HEK293T (cell line): Measurements from ENCODE around the gene CCDC77.
"Not testable (repeated sequence)": the region's sequence is repeated elsewhere in the genome, so short reads cannot be mapped to it uniquely, and the experiment has no call there.

Experiments used
- CTCF ChIA-PET: fragments of 350-600 bp; formaldehyde crosslinking; extraction: SDS; loops from one replicate; lab custom pipeline; 2021; ENCODE audit warnings: antibody characterized with exemption, inconsistent platforms; lab: Yijun Ruan, JAX
- POLR2A ChIA-PET: fragments of 350-600 bp; formaldehyde crosslinking; extraction: SDS; loops from one replicate; lab custom pipeline; 2020; ENCODE audit warnings: antibody characterized with exemption, inconsistent platforms; lab: Yijun Ruan, JAX
- DNase-seq: peaks from one replicate; pipeline ENCODE4 v3.0.0; 2012; ENCODE audit warnings: mixed read lengths; ENCODE audit errors: extremely low spot score
- ARNT ChIP-seq: fragments of 450-650 bp; IDR thresholded peaks from 2 replicates; pipeline ENCODE4 v1.6.1; 2017; ENCODE audit warnings: mild to moderate bottlenecking
- BHLHE40 ChIP-seq: fragments of 450-650 bp; IDR thresholded peaks from 2 replicates; pipeline ENCODE4 v1.6.1; 2016; ENCODE audit warnings: mild to moderate bottlenecking, moderate library complexity, borderline replicate concordance
- CTBP1 ChIP-seq: fragments of 450-650 bp; IDR thresholded peaks from 2 replicates; pipeline ENCODE4 v1.6.1; 2016; ENCODE audit warnings: borderline replicate concordance
- ELF4 ChIP-seq: fragments of 450-650 bp; IDR thresholded peaks from 2 replicates; pipeline ENCODE4 v1.6.1; 2017; ENCODE audit warnings: antibody characterized with exemption
- FOXA1 ChIP-seq: fragments of 450-650 bp; IDR thresholded peaks from 2 replicates; pipeline ENCODE4 v1.6.1; 2016; ENCODE audit warnings: mild to moderate bottlenecking
- FOXK2 ChIP-seq: fragments of 450-650 bp; IDR thresholded peaks from 2 replicates; pipeline ENCODE4 v1.6.1; 2016; ENCODE audit warnings: mild to moderate bottlenecking
- FOXM1 ChIP-seq: fragments of 450-650 bp; IDR thresholded peaks from 2 replicates; pipeline ENCODE4 v1.6.1; 2017; ENCODE audit warnings: mild to moderate bottlenecking, borderline replicate concordance
- HDGF ChIP-seq: fragments of 450-650 bp; IDR thresholded peaks from 2 replicates; pipeline ENCODE4 v1.6.1; 2017; ENCODE audit warnings: antibody characterized with exemption, borderline replicate concordance
- L3MBTL2 ChIP-seq: fragments of 450-650 bp; conservative IDR thresholded peaks from 2 replicates; pipeline ENCODE4 v1.6.1; 2016; ENCODE audit warnings: mild to moderate bottlenecking
- LEF1 ChIP-seq: fragments of 450-650 bp; IDR thresholded peaks from 2 replicates; pipeline ENCODE4 v1.6.1; 2017; ENCODE audit warnings: mild to moderate bottlenecking, borderline replicate concordance
- NFRKB ChIP-seq: fragments of 450-650 bp; IDR thresholded peaks from 2 replicates; pipeline ENCODE4 v1.6.1; 2016; ENCODE audit warnings: mild to moderate bottlenecking, moderate library complexity
- SP1 ChIP-seq: fragments of 450-650 bp; IDR thresholded peaks from 2 replicates; pipeline ENCODE4 v1.6.1; 2017
- SUZ12 ChIP-seq: fragments of 450-650 bp; IDR thresholded peaks from 2 replicates; pipeline ENCODE4 v1.6.1; 2016; ENCODE audit warnings: mild to moderate bottlenecking
- TARDBP ChIP-seq: fragments of 450-650 bp; IDR thresholded peaks from 2 replicates; pipeline ENCODE4 v1.6.1; 2016
- ZNF384 ChIP-seq: fragments of 450-650 bp; IDR thresholded peaks from 2 replicates; pipeline ENCODE4 v1.6.1; 2016
- TF ChIP-seq, protein P1 (sequence below): fragments of 450-650 bp; IDR thresholded peaks from 2 replicates; pipeline ENCODE4 v1.6.1; 2016

CCDC77 gene

DNA sequence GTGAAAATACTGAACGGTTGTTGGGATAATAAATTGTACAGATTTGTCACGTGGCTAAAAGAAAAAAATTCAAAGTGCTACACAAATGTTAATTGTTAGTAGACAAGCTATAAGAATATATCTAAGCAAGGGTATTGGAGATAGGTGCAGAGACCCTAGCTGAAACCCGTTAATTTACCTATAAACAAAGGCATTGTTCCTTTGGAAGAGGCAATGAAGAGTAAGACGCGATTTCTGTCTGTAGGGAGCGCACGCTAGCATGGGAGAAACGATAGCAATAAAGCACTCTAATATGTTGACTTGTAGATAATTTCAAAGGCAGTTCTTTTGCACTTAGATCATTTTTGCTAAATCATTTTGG is 565 bp downstream of the CCDC77 start:
- ChIA-PET POLR2A (interaction anchor here (0.7 to 3.6 kb wide), 7 partner anchors 13 to 134 kb away, joined by 3 to 42 read pairs (median 3); partner anchors contain the start of gene KDM5A), CTCF (no interaction called here)
- TF ChIP-seq FOXK2 (no peak), ZNF384 (0 out of 2 replicates have a peak, but pooled peaks have one; percentile 10)
- DNase-seq, result peak; percentile 16

DNA sequence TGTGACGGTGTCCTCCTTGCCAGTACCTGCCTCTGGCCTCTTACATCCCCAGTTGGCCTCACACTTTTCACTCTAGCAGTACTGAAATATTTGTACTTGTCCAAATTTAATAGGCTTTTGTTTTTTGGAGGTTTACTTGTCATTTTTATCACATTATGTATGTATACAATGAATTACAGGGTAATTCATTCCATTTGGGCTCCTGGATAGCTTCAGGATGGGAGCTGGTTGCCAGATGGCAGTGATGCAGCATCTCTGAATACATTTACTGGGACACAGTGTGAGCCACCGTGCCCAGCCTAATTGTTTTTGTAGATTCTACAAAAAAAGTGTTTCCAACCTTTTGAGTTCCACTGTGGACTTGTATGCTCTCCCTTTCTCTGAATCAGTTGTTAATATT is 13.4 kb downstream of the CCDC77 start:
- CTCF ChIA-PET, result no interaction called here
- no peak for DNase-seq
- TF ChIP-seq TARDBP, result no peak
- no peak for TF ChIP-seq SUZ12
- no peak for TF ChIP-seq ELF4
- no peak for TF ChIP-seq FOXK2
- TF ChIP-seq BHLHE40, result no peak
- no peak for TF ChIP-seq ZNF384
- TF ChIP-seq CTBP1, result no peak
- no peak for TF ChIP-seq SP1
- no peak for TF ChIP-seq LEF1
- no peak for TF ChIP-seq NFRKB
- no peak for TF ChIP-seq ARNT
- no peak for TF ChIP-seq FOXM1
- TF ChIP-seq L3MBTL2, result no peak
- TF ChIP-seq, protein P1, sequence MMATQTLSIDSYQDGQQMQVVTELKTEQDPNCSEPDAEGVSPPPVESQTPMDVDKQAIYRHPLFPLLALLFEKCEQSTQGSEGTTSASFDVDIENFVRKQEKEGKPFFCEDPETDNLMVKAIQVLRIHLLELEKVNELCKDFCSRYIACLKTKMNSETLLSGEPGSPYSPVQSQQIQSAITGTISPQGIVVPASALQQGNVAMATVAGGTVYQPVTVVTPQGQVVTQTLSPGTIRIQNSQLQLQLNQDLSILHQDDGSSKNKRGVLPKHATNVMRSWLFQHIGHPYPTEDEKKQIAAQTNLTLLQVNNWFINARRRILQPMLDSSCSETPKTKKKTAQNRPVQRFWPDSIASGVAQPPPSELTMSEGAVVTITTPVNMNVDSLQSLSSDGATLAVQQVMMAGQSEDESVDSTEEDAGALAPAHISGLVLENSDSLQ, result no peak
- no peak for TF ChIP-seq HDGF
- no peak for TF ChIP-seq FOXA1
- POLR2A ChIA-PET, result no interaction called here

DNA sequence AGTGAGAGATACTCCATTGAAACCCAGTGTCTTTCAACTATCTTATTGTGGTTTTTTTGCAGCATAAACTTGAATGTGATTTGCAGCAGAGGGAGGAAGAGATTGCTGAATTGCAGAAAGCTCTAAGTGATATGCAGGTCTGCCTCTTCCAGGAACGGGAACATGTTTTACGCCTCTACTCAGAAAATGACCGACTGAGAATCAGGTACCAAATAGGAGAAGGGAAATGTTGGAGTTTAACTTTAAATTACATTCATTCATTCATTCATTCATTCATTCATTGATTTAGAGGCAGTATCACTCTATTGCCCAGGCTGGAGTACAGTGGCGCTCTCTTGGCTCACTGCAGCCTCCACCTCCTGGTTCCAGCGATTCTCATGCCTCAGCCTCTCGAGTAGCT is 17.0 kb downstream of the CCDC77 start:
- ChIA-PET CTCF (no interaction called here), POLR2A (interaction anchor here (1.2 kb wide), 1 partner anchor 30 kb away, joined by 6 read pairs; the partner anchor contains the start of gene KDM5A)
- TF ChIP-seq, protein P1, result no peak
- TF ChIP-seq ARNT (no peak), L3MBTL2 (no peak), FOXM1 (no peak), SP1 (no peak), CTBP1 (no peak), FOXA1 (no peak)
- no peak for DNase-seq

DNA sequence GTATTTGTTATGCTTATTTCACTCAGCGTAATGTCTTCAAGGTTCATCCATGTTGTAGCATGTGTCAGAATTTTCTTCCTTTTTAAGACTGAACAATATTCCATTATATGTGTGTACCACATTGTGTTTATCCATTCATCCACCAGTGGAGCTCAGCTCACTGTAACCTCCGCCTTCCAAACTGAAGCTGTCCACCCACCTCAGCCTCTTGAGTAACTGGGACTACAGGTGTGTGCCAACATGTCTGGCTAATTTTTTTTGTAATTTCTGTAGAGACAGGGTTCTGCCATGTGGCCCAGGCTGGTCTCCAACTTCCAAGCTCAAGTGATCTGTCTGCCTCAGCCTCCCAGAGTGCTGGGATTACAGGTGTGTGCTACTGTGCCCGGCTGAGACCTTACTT is 21.1 kb downstream of the CCDC77 start:
- CTCF ChIA-PET, result no interaction called here
- POLR2A ChIA-PET, result no interaction called here
- no peak for TF ChIP-seq ZNF384
- TF ChIP-seq LEF1, result no peak
- no peak for TF ChIP-seq BHLHE40
- no peak for TF ChIP-seq SUZ12
- no peak for TF ChIP-seq HDGF
- TF ChIP-seq FOXK2, result no peak
- no peak for TF ChIP-seq NFRKB
- TF ChIP-seq ELF4, result no peak
- TF ChIP-seq CTBP1, result no peak
- no peak for TF ChIP-seq TARDBP
- TF ChIP-seq L3MBTL2, result no peak
- TF ChIP-seq FOXA1, result no peak
- no peak for TF ChIP-seq ARNT
- TF ChIP-seq, protein P1, result no peak
- no peak for TF ChIP-seq SP1
- no peak for TF ChIP-seq FOXM1
- no peak for DNase-seq

DNA sequence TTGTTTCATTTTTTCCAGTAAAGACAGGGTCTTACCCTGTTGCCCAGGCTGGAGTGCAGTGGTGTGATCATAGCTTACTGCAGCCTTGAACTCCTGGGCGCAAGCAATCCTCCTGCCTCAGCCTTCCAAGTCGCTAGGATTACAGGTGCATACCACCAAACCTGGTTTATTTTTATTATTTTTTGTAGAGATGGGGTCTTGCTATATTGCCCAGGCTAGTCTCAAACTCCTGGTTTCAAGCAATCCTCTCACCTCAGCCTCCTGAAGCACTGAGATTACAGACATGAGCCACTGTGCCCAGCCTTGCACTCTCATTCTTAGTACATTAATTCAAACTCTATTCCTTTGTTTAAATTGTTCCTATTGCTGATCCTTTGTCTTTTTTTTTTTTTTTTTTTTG is 34.3 kb downstream of the CCDC77 start:
- CTCF ChIA-PET, POLR2A ChIA-PET, DNase-seq: not testable (repeated sequence)

DNA sequence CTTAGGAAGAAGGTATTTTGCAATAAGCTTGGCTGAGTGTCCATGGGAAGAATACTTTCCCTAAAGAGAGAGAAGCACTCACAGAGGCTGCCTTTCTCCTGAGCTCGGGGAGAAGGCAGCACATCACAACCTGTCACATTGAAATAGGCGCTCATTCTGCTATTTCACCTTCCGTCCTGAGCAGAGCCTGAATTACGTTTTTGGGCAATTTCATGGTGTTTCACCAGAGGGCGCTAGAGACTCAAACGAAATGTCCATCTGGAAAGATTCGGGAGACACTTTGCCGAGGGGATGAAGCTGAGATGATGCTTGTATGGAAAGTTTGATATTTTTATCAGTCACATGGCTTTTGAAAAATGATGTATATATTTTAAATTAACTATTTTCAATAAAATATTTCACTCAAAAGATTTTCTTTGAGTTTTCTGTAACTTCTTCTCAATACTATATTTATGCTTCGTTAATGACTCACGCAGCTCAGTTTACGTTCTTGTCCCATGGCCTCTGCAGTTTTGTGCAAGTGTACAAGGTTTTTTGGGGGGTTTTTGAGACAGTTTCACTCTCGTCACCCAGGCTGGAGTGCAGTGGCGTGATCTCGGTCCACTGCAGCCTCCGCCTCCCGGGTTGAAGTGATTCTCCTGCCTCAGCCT is 40.9 kb downstream of the CCDC77 start:
- POLR2A ChIA-PET, result interaction anchor here (0.6 to 1.0 kb wide), 2 partner anchors 61 to 133 kb away, joined by 3 read pairs; no protein-coding TSS in a partner anchor
- peak; percentile 74 for DNase-seq
- TF ChIP-seq, protein P1, result 0 out of 2 replicates have a peak, but pooled peaks have one; percentile 7
- TF ChIP-seq ARNT, result no peak
- CTCF ChIA-PET, result interaction anchor here (0.6 to 3.1 kb wide), 18 partner anchors 10 to 437 kb away, joined by 3 to 21 read pairs (median 3); partner anchors contain the start of gene KDM5A
